MM.1S (cell line): ENCODE results near the gene STX8.

Experiments used
- DNase-seq: peaks from one replicate; pipeline ENCODE4 v3.0.0-alpha.2; 2015
- H2AFZ ChIP-seq: fragments of 300-600 bp; sonication (generic); 2 replicates; pipeline ENCODE4 v1.6.0; 2016; ENCODE audit warnings: antibody characterized with exemption, low read length
- H3F3A ChIP-seq: fragments of 300-600 bp; sonication (generic); 2 replicates; pipeline ENCODE4 v1.6.1; 2016; ENCODE audit warnings: mild to moderate bottlenecking, antibody characterized with exemption, low read length, moderate library complexity, mixed read lengths; ENCODE audit not compliant: insufficient read depth
- H3K27ac ChIP-seq: fragments of 300-600 bp; sonication (generic); 2 replicates; pipeline ENCODE4 v1.5.1; 2016; ENCODE audit warnings: mild to moderate bottlenecking, low read length
- H3K27me3 ChIP-seq: fragments of 300-600 bp; sonication (generic); replicated peaks from 2 replicates; pipeline ENCODE4 v1.6.0; 2016; ENCODE audit warnings: low read length; ENCODE audit not compliant: insufficient read depth
- H3K36me3 ChIP-seq: fragments of 300-600 bp; sonication (generic); replicated peaks from 2 replicates; pipeline ENCODE4 v1.6.1; 2016; ENCODE audit warnings: mild to moderate bottlenecking, low read length, mixed read lengths; ENCODE audit not compliant: insufficient read depth
- H3K4me1 ChIP-seq: fragments of 300-600 bp; sonication (generic); 2 replicates; pipeline ENCODE4 v1.6.1; 2016; ENCODE audit warnings: low read length, mixed read lengths
- H3K4me2 ChIP-seq: fragments of 300-600 bp; sonication (generic); 2 replicates; pipeline ENCODE4 v1.6.0; 2016; ENCODE audit warnings: low read depth, low read length
- H3K4me3 ChIP-seq: fragments of 300-600 bp; sonication (generic); 2 replicates; pipeline ENCODE4 v1.5.1; 2016; ENCODE audit warnings: low read length, mixed read lengths
- H3K79me2 ChIP-seq: fragments of 300-600 bp; sonication (generic); 2 replicates; pipeline ENCODE4 v1.6.1; 2016; ENCODE audit warnings: mixed run types, low read length, mixed read lengths
- H3K9ac ChIP-seq: fragments of 300-600 bp; sonication (generic); 2 replicates; pipeline ENCODE4 v1.6.1; 2016; ENCODE audit warnings: low read length, mixed read lengths
- H3K9me2 ChIP-seq: fragments of 300-600 bp; sonication (generic); replicated peaks from 2 replicates; pipeline ENCODE4 v1.6.1; 2016; ENCODE audit warnings: mild to moderate bottlenecking, low read length, mixed read lengths; ENCODE audit not compliant: insufficient read depth
- H3K9me3 ChIP-seq: fragments of 300-600 bp; sonication (generic); replicated peaks from 2 replicates; pipeline ENCODE4 v1.6.1; 2016; ENCODE audit warnings: mild to moderate bottlenecking, low read length, mixed read lengths; ENCODE audit not compliant: insufficient read depth
- H4K20me1 ChIP-seq: fragments of 300-600 bp; sonication (generic); 2 replicates; pipeline ENCODE4 v1.6.1; 2016; ENCODE audit warnings: mild to moderate bottlenecking, low read length, moderate library complexity, mixed read lengths; ENCODE audit not compliant: insufficient read depth
- EZH2 ChIP-seq: fragments of 300-600 bp; sonication (generic); optimal IDR thresholded peaks from 2 replicates; pipeline ENCODE3; 2017; ENCODE audit warnings: low read depth, mild to moderate bottlenecking, antibody characterized with exemption, low read length, mixed read lengths
- EZH2phosphoT487 ChIP-seq: fragments of 300-600 bp; sonication (generic); IDR thresholded peaks from 2 replicates; pipeline ENCODE4 v1.6.1; 2018; ENCODE audit warnings: antibody characterized with exemption, low read length
- TF ChIP-seq, protein P1 (sequence below): fragments of 300-600 bp; sonication (generic); IDR thresholded peaks from 2 replicates; pipeline ENCODE4 v1.5.1; 2016; ENCODE audit warnings: antibody characterized with exemption, low read length, mixed read lengths

Gene STX8

DNA sequence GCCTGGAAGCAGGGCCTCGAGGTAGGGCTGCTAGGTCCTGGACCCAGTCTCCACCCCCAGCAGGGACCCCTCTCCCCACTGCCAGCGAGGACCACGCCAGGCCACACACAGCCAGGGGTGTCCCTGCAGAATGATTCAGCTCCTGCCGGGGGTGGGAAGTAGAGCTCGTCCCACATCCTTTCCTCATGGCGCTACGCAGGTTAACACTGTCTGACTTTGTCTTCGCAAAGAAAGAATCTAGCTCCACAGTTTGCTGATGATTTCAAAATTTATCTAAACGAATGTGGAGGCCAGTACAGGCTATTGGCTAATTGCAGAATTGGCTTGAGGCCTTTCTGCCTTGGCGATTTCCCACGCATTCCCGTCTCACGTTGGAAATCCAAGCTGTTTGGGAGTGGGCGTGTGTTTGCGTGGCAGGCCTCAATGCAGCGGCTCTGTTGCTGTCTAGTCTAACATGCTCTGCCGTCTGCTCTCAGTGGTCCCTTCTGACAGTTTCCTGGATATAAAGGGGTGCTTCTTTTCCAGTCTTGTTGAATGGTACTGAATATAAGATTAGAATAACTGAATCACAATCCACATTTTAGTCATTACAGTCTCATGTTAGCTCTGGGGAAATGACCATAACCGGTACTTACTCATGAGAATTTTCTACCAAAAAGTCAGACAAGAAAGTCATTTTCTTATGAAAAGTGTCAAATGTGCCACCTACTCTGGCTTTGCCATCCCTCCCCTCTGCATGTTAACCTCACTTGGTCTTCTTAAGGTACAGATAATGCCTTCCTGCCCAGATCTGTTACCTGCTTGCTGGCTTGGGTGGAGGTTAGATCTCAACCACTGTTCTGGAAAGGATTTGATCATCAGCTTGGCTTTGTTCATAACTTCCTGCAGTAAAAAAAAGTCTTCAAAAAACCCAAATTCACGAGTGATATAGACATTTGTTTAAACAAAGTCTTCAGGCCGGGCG lies 301.9 kb downstream of the STX8 start:
- Histone ChIP-seq H3K9me3 (no peaks in the 10 kb centered on the region), H3K27ac (no peak overlapping the region), H3K27me3 (no peaks in the 10 kb centered on the region), H3K4me2 (no peak overlapping the region), H3K9ac (no peak overlapping the region), H3K36me3 (no peaks in the 10 kb centered on the region), H3K4me1 (no peaks in the 10 kb centered on the region), H3K79me2 (no peaks in the 10 kb centered on the region), H3K9me2 (no peaks in the 10 kb centered on the region), H3K4me3 (no peak overlapping the region), H2AFZ (no peak overlapping the region), H4K20me1 (no peaks in the 10 kb centered on the region), H3F3A (no peaks in the 10 kb centered on the region)
- no peak for DNase-seq
- TF ChIP-seq, protein P1, sequence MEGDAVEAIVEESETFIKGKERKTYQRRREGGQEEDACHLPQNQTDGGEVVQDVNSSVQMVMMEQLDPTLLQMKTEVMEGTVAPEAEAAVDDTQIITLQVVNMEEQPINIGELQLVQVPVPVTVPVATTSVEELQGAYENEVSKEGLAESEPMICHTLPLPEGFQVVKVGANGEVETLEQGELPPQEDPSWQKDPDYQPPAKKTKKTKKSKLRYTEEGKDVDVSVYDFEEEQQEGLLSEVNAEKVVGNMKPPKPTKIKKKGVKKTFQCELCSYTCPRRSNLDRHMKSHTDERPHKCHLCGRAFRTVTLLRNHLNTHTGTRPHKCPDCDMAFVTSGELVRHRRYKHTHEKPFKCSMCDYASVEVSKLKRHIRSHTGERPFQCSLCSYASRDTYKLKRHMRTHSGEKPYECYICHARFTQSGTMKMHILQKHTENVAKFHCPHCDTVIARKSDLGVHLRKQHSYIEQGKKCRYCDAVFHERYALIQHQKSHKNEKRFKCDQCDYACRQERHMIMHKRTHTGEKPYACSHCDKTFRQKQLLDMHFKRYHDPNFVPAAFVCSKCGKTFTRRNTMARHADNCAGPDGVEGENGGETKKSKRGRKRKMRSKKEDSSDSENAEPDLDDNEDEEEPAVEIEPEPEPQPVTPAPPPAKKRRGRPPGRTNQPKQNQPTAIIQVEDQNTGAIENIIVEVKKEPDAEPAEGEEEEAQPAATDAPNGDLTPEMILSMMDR, result no peak
- TF ChIP-seq EZH2phosphoT487 (no peak), EZH2 (no peak)

DNA sequence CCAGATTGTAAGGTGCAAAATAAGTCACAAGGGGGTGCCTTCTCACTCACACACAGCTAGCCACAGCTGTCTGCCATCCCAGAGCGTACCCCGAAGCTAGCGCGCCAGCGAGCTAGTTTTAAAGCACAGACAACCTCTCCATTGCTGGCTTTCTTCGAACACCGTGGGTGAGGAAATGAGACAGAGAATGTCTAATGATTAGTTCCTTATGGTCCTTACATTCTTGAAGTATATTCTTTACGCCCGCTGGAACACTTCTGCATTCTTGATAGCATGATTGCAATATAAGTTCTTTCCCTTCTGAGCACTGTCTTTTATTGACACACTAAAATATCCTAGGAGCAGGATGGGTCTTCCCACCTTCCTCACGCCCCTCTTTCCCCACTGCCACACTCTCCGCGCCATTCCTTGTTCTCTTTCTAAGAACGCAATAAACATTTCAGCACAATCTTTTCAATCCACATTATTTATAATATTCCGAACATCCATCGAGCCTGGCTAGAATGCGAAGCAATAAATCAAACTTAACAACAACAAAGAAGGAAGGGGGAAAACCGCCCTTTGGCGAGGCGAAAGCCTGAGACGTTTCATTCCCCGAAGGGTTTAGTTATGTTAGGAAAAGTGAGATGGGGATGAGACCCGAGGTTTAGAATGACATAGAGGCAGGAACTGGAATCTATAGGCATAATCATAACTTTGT lies 303.0 kb downstream of the STX8 start:
- Histone ChIP-seq H3K4me2 (no peak overlapping the region), H3K27me3 (no peaks in the 10 kb centered on the region)
- no peak for DNase-seq

GRCh38 chr17:9271989-9272388 lies 303.6 kb downstream of the STX8 start:
- no peaks in the 10 kb centered on the region for H4K20me1 ChIP-seq
- no peaks in the 10 kb centered on the region for H3K9me2 ChIP-seq
- no peaks in the 10 kb centered on the region for H3K9me3 ChIP-seq
- H3K4me2 ChIP-seq, result no peak overlapping the region
- no peaks in the 10 kb centered on the region for H3F3A ChIP-seq
- TF ChIP-seq EZH2 (no peak), EZH2phosphoT487 (no peak)
- TF ChIP-seq, protein P1, result no peak
- H3K4me1 ChIP-seq, result no peaks in the 10 kb centered on the region
- H3K27me3 ChIP-seq, result no peaks in the 10 kb centered on the region
- H2AFZ ChIP-seq, result no peak overlapping the region
- DNase-seq, result no peak
- H3K36me3 ChIP-seq, result no peaks in the 10 kb centered on the region
- no peak overlapping the region for H3K27ac ChIP-seq
- H3K9ac ChIP-seq, result no peak overlapping the region
- H3K4me3 ChIP-seq, result no peak overlapping the region
- no peaks in the 10 kb centered on the region for H3K79me2 ChIP-seq

More for the DNA sequence above, 303.0 kb downstream of the STX8 start:
- no peaks in the 10 kb centered on the region for H3K79me2 ChIP-seq
- no peak overlapping the region for H2AFZ ChIP-seq
- H3K4me1 ChIP-seq, result no peaks in the 10 kb centered on the region
- TF ChIP-seq EZH2 (no peak), EZH2phosphoT487 (no peak)
- TF ChIP-seq, protein P1, result no peak
- no peaks in the 10 kb centered on the region for H4K20me1 ChIP-seq
- H3F3A ChIP-seq, result no peaks in the 10 kb centered on the region
- H3K36me3 ChIP-seq, result no peaks in the 10 kb centered on the region
- no peaks in the 10 kb centered on the region for H3K9me2 ChIP-seq
- no peaks in the 10 kb centered on the region for H3K9me3 ChIP-seq
- H3K4me3 ChIP-seq, result no peak overlapping the region
- no peak overlapping the region for H3K27ac ChIP-seq
- no peak overlapping the region for H3K9ac ChIP-seq
